Measurements from ENCODE around the gene NFKBIZ. TPM values are rescaled to one million over a fixed set of nuclear protein-coding genes. Genes with fewer than 3 reads are reported as not detected.
"Not testable (repeated sequence)": the region's sequence is repeated elsewhere in the genome, so short reads cannot be mapped to it uniquely, and the experiment has no call there.

The NFKBIZ gene
- total RNA-seq, 4 donors from 2014 or later: 37.5 to 132 (median 56.9) TPM

DNA sequence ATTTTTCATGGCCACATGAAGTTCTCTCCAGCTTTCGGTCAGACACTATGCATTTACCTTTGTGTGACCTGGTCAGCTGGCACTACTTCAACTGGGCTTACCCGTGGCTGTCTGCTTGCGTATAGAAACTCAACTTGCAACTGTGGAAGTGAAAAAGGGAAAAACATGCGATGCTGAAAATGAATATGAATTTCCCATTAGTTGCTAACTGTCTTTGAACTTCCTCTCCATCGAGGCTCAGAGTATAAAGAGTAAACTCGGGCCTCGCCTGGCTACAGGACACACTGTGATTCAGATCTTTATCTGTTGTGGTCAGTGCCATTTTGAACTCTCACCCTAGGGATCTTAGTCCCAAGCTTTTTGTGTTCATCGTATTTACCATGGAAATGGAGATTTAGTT lies 26.8 kb downstream of the NFKBIZ start:
- intact Hi-C loops (cut with DNase I): no loop called here
- H3K9me3 ChIP-seq: no peaks in the 10 kb centered on the region
- H3K36me3 ChIP-seq: no peaks in the 10 kb centered on the region
- H3K4me3 ChIP-seq (replicated peaks in 1 of 3): no peak overlapping the region
- TF ChIP-seq, protein P1, sequence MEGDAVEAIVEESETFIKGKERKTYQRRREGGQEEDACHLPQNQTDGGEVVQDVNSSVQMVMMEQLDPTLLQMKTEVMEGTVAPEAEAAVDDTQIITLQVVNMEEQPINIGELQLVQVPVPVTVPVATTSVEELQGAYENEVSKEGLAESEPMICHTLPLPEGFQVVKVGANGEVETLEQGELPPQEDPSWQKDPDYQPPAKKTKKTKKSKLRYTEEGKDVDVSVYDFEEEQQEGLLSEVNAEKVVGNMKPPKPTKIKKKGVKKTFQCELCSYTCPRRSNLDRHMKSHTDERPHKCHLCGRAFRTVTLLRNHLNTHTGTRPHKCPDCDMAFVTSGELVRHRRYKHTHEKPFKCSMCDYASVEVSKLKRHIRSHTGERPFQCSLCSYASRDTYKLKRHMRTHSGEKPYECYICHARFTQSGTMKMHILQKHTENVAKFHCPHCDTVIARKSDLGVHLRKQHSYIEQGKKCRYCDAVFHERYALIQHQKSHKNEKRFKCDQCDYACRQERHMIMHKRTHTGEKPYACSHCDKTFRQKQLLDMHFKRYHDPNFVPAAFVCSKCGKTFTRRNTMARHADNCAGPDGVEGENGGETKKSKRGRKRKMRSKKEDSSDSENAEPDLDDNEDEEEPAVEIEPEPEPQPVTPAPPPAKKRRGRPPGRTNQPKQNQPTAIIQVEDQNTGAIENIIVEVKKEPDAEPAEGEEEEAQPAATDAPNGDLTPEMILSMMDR (IDR thresholded peaks at IDR 0.05): no peak
- no peak overlapping the region for H3K27ac ChIP-seq
- WGBS, 2 donors: 84% methylated on average over 8 of the region's 8 CpGs
- no peaks in the 10 kb centered on the region for H3K27me3 ChIP-seq
- no peaks in the 10 kb centered on the region for H3K4me1 ChIP-seq
- no peak for DNase-seq

DNA sequence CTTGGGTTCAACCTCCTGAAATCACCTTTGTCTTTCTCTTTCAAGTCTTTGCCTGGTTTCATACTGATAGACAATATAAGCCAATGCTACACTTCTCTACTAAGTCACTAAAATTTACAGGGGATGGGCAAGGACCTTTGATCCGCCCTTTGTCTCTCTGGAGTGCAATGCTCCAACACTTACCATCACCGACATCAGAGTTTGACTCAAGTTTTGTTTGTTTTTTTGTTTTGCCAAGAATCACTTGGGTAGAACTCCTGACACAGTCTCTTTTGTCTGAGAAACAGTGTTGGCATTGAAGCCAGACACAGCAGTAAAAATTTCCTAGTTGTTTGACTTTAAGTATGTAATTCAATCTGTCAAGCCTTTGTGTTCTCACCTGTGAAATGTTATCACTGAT lies 29.3 kb downstream of the NFKBIZ start:
- no peak overlapping the region for H3K4me3 ChIP-seq (replicated peaks in 1 of 3)
- H3K36me3 ChIP-seq: no peaks in the 10 kb centered on the region
- WGBS, 2 donors: 65% methylated on average over 2 of the region's 2 CpGs
- intact Hi-C loops (cut with DNase I): no loop called here
- H3K27me3 ChIP-seq: no peaks in the 10 kb centered on the region
- H3K4me1 ChIP-seq: peaks cover 0 to 5% of the 10 kb centered on the region in 2 donors
- no peaks in the 10 kb centered on the region for H3K9me3 ChIP-seq
- peak overlapping the region in 1 of 3 donors; percentile 2 for H3K27ac ChIP-seq
- no peak for TF ChIP-seq POLR2A (IDR thresholded peaks at IDR 0.05)
- TF ChIP-seq, protein P1 (IDR thresholded peaks at IDR 0.05): no peak
- DNase-seq: no peak

DNA sequence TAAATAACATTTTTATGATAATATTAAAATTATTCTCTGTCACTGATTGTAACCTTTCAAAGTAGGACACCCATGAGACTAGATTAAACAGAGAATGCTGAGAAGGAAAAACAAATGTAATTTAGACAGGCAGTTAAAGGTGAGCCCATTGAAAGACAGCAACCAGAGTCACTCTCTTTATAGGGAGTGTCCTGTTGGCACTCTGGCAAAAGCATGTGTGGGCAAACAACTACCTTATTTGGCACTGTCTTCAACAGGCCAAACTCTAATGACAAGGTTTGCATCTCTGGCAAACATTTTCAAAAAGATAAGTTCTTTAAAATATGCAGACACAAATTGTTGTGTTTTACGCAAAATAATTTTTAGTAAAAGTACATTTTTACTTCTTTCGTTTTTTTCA lies 29.8 kb downstream of the NFKBIZ start:
- DNase-seq: no peak
- 97 to 99% methylated on average over 2 of the region's 2 CpGs for WGBS, 2 donors
- Histone ChIP-seq H3K9me3 (no peaks in the 10 kb centered on the region), H3K27ac (peak overlapping the region in 1 of 3 donors; percentile 2), H3K36me3 (no peaks in the 10 kb centered on the region), H3K4me3 (replicated peaks in 1 of 3) (no peak overlapping the region), H3K4me1 (peaks cover 0 to 5% of the 10 kb centered on the region in 2 donors), H3K27me3 (no peaks in the 10 kb centered on the region)
- intact Hi-C loops (cut with DNase I): no loop called here
- TF ChIP-seq, protein P1 (IDR thresholded peaks at IDR 0.05): no peak
- no peak for TF ChIP-seq POLR2A (IDR thresholded peaks at IDR 0.05)

GRCh38 chr3:101879623-101880284 lies 30.4 kb downstream of the NFKBIZ start:
- WGBS, 2 donors: 78 to 83% methylated on average over 5 of the region's 5 CpGs

GRCh38 chr3:101884776-101885175 lies 35.5 kb downstream of the NFKBIZ start:
- Histone ChIP-seq H3K36me3 (no peaks in the 10 kb centered on the region), H3K4me3 (replicated peaks in 1 of 3) (no peak overlapping the region), H3K4me1 (peaks cover 0 to 5% of the 10 kb centered on the region in 2 donors), H3K27me3 (no peaks in the 10 kb centered on the region), H3K27ac (no peak overlapping the region), H3K9me3 (no peaks in the 10 kb centered on the region)
- no peak for DNase-seq
- WGBS, 2 donors: 96 to 100% methylated on average over 1 of the region's 1 CpG
- intact Hi-C loops (cut with DNase I): no loop called here
- no peak for TF ChIP-seq POLR2A (IDR thresholded peaks at IDR 0.05)
- TF ChIP-seq, protein P1 (IDR thresholded peaks at IDR 0.05): no peak

More at GRCh38 chr3:101879623-101880284, 30.4 kb downstream of the NFKBIZ start:
- H3K36me3 ChIP-seq: no peaks in the 10 kb centered on the region
- H3K27me3 ChIP-seq: no peaks in the 10 kb centered on the region
- no peak for TF ChIP-seq POLR2A (IDR thresholded peaks at IDR 0.05)
- TF ChIP-seq, protein P1 (IDR thresholded peaks at IDR 0.05): no peak
- peaks cover 0 to 5% of the 10 kb centered on the region in 2 donors for H3K4me1 ChIP-seq
- no peaks in the 10 kb centered on the region for H3K9me3 ChIP-seq
- no peak overlapping the region for H3K4me3 ChIP-seq (replicated peaks in 1 of 3)
- no peak for DNase-seq
- intact Hi-C loops (cut with DNase I): no loop called here
- H3K27ac ChIP-seq: no peak overlapping the region

DNA sequence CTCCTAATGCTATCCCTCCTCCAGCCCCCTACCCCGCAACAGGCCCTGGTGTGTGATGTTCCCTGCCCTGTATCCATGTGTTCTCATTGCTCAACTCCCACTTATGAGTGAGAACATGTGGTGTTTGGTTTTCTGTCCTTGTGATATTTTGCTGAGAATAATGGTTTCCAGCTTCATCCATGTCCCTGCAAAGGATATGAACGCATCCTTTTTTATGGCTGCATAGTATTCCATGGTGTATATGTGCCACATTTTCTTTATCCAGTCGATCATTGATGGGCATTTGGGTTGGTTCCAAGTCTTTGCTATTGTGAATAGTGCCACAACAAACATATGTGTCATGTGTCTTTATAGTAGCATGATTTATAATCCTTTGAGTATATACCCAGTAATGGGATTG lies 36.3 kb downstream of the NFKBIZ start:
- H3K27me3 ChIP-seq; H3K4me1 ChIP-seq; DNase-seq; intact Hi-C loops (cut with DNase I); H3K27ac ChIP-seq; H3K36me3 ChIP-seq; H3K4me3 ChIP-seq (replicated peaks in 1 of 3); H3K9me3 ChIP-seq: not testable (repeated sequence)
- WGBS, 2 donors: 94 to 96% methylated on average over 3 of the region's 3 CpGs

All from thyroid gland (tissue), 4 donors.